GM23338 (cell line): ENCODE results near the gene PIP5K1C.

ENCODE experiments used
- CREB1 ChIP-seq: fragments of 250-450 bp; sonication (Bioruptor Pico); IDR thresholded peaks from 2 replicates; pipeline ENCODE4 v1.5.0; 2020; ENCODE audit warnings: low read depth, mild to moderate bottlenecking, moderate library complexity
- CTCF ChIP-seq, 2 experiments: fragments of 200-600 bp in 1 of 2; sonication (generic) in 1 of 2; conservative IDR thresholded peaks; 2 replicates each; pipeline versions ENCODE4 v1.5.1 to v1.6.1; 2016 to 2017; ENCODE audit warnings: antibody characterized with exemption in 2 of 2, low read depth in 2 of 2, mild to moderate bottlenecking in 2 of 2, moderate library complexity in 1 of 2
- EZH2 ChIP-seq: fragments of 200-600 bp; sonication (generic); IDR thresholded peaks from one replicate; pipeline ENCODE4 v1.8.0; 2017; ENCODE audit warnings: antibody characterized with exemption, mild to moderate bottlenecking, low read depth; ENCODE audit not compliant: unreplicated experiment
- EZH2phosphoT487 ChIP-seq: fragments of 200-600 bp; sonication (generic); IDR thresholded peaks from one replicate; pipeline ENCODE4 v1.8.1; 2018; ENCODE audit warnings: antibody characterized with exemption; ENCODE audit not compliant: unreplicated experiment
- REST ChIP-seq: IDR thresholded peaks from one replicate; pipeline ENCODE4 v1.6.1; 2018; ENCODE audit warnings: antibody characterized with exemption; ENCODE audit not compliant: unreplicated experiment

GRCh38 chr19:3748965-3749364 is 48.7 kb upstream of the PIP5K1C start:
- TF ChIP-seq CTCF (conservative IDR thresholded peaks at IDR 0.05; ENCODE audit: low read depth in 2 of 2) (no peak), REST (no peak), CREB1 (CRISPR knock-in tag) (no peak), EZH2phosphoT487 (no peak), EZH2 (no peak)
